ENCODE measurements around the gene DNAH3. TPM values are rescaled to one million over a fixed set of nuclear protein-coding genes. Genes with fewer than 3 reads are reported as not detected.

Gene DNAH3
- total and polyA plus RNA-seq, 2 of the 8 experiments (the other 6 are each of a cell fraction or from before 2014, with no cell fraction given) = 0.57 to 0.71 TPM

DNA sequence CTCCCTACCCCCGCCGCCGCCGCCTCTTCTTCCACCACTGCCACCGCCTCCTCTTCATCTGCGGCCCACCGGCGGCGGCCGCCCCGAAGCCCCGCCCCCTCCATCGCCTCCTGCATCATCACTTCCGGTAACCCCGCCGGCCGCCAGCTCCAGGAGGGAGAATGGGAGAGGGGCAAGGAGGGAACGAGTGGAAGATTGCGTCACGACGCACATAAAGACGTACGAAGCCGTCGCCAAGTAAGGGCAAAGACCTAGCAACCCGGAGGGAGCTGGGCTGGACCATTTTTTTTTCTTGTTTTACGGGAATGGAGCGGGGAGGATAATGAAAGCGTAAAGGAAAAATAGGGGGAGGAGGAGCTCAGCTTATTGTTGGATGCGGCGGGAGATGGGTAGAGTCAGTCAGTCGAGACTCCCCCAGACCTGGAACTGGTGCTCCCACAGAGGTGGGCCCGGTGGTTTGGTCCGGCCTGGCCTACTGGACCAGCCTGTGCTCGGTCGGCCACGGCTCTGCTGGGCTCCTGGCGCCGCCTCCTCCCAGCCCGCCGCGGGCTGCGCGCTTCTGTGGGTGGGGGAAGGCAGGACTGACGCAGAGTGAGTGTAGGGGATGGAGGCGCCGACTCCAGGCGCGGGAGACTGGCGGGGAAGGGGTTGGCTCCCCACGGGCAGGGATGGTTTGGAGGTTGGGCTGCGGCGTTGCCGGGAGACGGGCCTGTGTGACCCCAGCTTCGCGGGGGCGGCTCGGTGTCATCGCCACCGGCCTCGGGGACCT, 250.2 kb downstream of the DNAH3 start, which contains the start of the genes DCUN1D3 and LYRM1 (continued):
- TF ChIP-seq CHD7 (IDR thresholded peaks at IDR 0.05; ENCODE audit: insufficient replicate concordance, low read length) = no peak
- TF ChIP-seq MAFK (IDR thresholded peaks at IDR 0.05; ENCODE audit: low read depth, low read length) = no peak
- TF ChIP-seq TCF12 (IDR thresholded peaks at IDR 0.05; ENCODE audit: low read depth, low read length) = no peak
- TF ChIP-seq SIX5 (IDR thresholded peaks at IDR 0.05; ENCODE audit: low read depth, low read length) = peak; percentile 45; the same call in 1 of the 2 replicates
- TF ChIP-seq CBX5 (IDR thresholded peaks at IDR 0.05; ENCODE audit: low read depth, low read length) = no peak
- TF ChIP-seq, protein P1, sequence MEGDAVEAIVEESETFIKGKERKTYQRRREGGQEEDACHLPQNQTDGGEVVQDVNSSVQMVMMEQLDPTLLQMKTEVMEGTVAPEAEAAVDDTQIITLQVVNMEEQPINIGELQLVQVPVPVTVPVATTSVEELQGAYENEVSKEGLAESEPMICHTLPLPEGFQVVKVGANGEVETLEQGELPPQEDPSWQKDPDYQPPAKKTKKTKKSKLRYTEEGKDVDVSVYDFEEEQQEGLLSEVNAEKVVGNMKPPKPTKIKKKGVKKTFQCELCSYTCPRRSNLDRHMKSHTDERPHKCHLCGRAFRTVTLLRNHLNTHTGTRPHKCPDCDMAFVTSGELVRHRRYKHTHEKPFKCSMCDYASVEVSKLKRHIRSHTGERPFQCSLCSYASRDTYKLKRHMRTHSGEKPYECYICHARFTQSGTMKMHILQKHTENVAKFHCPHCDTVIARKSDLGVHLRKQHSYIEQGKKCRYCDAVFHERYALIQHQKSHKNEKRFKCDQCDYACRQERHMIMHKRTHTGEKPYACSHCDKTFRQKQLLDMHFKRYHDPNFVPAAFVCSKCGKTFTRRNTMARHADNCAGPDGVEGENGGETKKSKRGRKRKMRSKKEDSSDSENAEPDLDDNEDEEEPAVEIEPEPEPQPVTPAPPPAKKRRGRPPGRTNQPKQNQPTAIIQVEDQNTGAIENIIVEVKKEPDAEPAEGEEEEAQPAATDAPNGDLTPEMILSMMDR (IDR thresholded peaks at IDR 0.05; ENCODE audit: control extremely low read depth in 1 of 3, insufficient read depth in 1 of 3, low read depth in 1 of 3, low read length in 3 of 3) = no peak
- no peak for TF ChIP-seq CHD2 (IDR thresholded peaks at IDR 0.05; ENCODE audit: low read length)
- no peak for TF ChIP-seq CBX8 (IDR thresholded peaks at IDR 0.05; ENCODE audit: borderline replicate concordance, low read depth, low read length)

All from H1 (cell line).